Vagina (tissue), 2 donors: Measurements from ENCODE around the gene STK32B. TPM values are rescaled to one million over a fixed set of nuclear protein-coding genes. Genes with fewer than 3 reads are reported as not detected.
A peak's percentile ranks its signal among the peaks of the same experiment; 100 is the strongest.
"Not testable (repeated sequence)": the region's sequence is repeated elsewhere in the genome, so short reads cannot be mapped to it uniquely, and the experiment has no call there.

ENCODE experiments used
- DNase-seq, 2 donors: peaks; one replicate each; pipeline ENCODE4 v3.0.0-alpha.2; 2017; ENCODE audit errors: extremely low spot score in 2 of 2
- H3K27ac ChIP-seq: fragments of 200-600 bp; sonication (generic); one replicate; pipeline ENCODE4 v1.5.1; 2019
- H3K27me3 ChIP-seq: fragments of 200-600 bp; sonication (generic); one replicate; pipeline ENCODE4 v1.5.1; 2019
- H3K36me3 ChIP-seq, 2 donors: fragments of 200-600 bp; sonication (generic); one replicate each; pipeline ENCODE4 v1.5.1; 2017 to 2019
- H3K4me1 ChIP-seq: fragments of 200-600 bp; sonication (generic); one replicate; pipeline ENCODE4 v1.5.1; 2019
- H3K4me3 ChIP-seq, 2 donors: fragments of 200-600 bp; sonication (generic); 1 replicate in 1 of 2; 2 replicates in 1 of 2; pipeline ENCODE4 v1.5.1; 2016 to 2019
- H3K9me3 ChIP-seq: fragments of 200-600 bp; sonication (generic); one replicate; pipeline ENCODE4 v1.5.1; 2019
- CTCF ChIP-seq, 3 experiments: fragments of 450-650 bp in 2 of 3; fragments of 200-600 bp in 1 of 3; sonication (generic) in 1 of 3; IDR thresholded peaks; one replicate each; pipeline ENCODE4 v1.5.1; 2017 to 2019; ENCODE audit warnings: antibody characterized with exemption in 3 of 3, mild to moderate bottlenecking in 2 of 3, moderate library complexity in 2 of 3
- POLR2A ChIP-seq, 2 donors: fragments of 450-650 bp; IDR thresholded peaks; one replicate each; pipeline ENCODE4 v1.6.1; 2017; ENCODE audit warnings: antibody characterized with exemption in 2 of 2, mild to moderate bottlenecking in 2 of 2, moderate library complexity in 2 of 2
- POLR2AphosphoS5 ChIP-seq, 2 donors: sonication (generic); formaldehyde crosslinking; IDR thresholded peaks; one replicate each; pipeline ENCODE4 v1.9.0; 2017; ENCODE audit warnings: antibody characterized with exemption in 2 of 2, mild to moderate bottlenecking in 2 of 2, low read depth in 1 of 2; ENCODE audit not compliant: insufficient read depth in 1 of 2
- intact Hi-C: fragments of 100-400 bp; cut with DNase I; formaldehyde crosslinking; loops from one replicate; pipeline ENCODE4 v1.15.1; 2023
- total RNA-seq: library from RNA; depleted of rRNA; stranded (reverse); fragments of >200 nt; gene quantifications from one replicate; pipeline ENCODE4 v1.2.3, GENCODE V29; 2016

STK32B gene
- total RNA-seq, 1 donor from 2014 or later, result 6.4 TPM

- intact Hi-C loops, result no loop called here
- TF ChIP-seq POLR2A (IDR thresholded peaks at IDR 0.05), result no peak
- no peak for TF ChIP-seq CTCF (IDR thresholded peaks at IDR 0.05)
- no peak for TF ChIP-seq POLR2AphosphoS5 (IDR thresholded peaks at IDR 0.05; ENCODE audit: insufficient read depth in 1 of 2, low read depth in 1 of 2)
- Histone ChIP-seq H3K27me3 (no peaks in the 10 kb centered on the region), H3K9me3 (peaks cover 4% of the 10 kb centered on the region), H3K4me1 (no peaks in the 10 kb centered on the region), H3K36me3 (no peaks in the 10 kb centered on the region), H3K4me3 (no peak overlapping the region), H3K27ac (no peak overlapping the region)
- no peak for DNase-seq
These were observed 171.7 kb downstream of the STK32B start for GRCh38 chr4:5222951-5223350.

- TF ChIP-seq CTCF (IDR thresholded peaks at IDR 0.05), result no peak
- no peak for TF ChIP-seq POLR2A (IDR thresholded peaks at IDR 0.05)
- TF ChIP-seq POLR2AphosphoS5 (IDR thresholded peaks at IDR 0.05; ENCODE audit: insufficient read depth in 1 of 2, low read depth in 1 of 2), result no peak
- intact Hi-C loops, result no loop called here
These were observed 173.1 kb downstream of the STK32B start for GRCh38 chr4:5224340-5224739.

GRCh38 chr4:5232549-5232948, 181.3 kb downstream of the STK32B start:
- H3K27ac ChIP-seq, result no peak overlapping the region

More at GRCh38 chr4:5224340-5224739, 173.1 kb downstream of the STK32B start:
- Histone ChIP-seq H3K4me1 (no peaks in the 10 kb centered on the region), H3K4me3 (no peak overlapping the region), H3K27ac (no peak overlapping the region), H3K27me3 (no peaks in the 10 kb centered on the region), H3K36me3 (no peaks in the 10 kb centered on the region), H3K9me3 (peaks cover 4% of the 10 kb centered on the region)
- no peak for DNase-seq

GRCh38 chr4:5237086-5237660, 185.9 kb downstream of the STK32B start:
- Histone ChIP-seq H3K4me3 (no peak overlapping the region), H3K9me3 (no peaks in the 10 kb centered on the region), H3K27me3 (no peaks in the 10 kb centered on the region), H3K4me1 (no peaks in the 10 kb centered on the region), H3K27ac (peak overlapping the region; percentile 20), H3K36me3 (no peaks in the 10 kb centered on the region)
- TF ChIP-seq POLR2AphosphoS5 (IDR thresholded peaks at IDR 0.05; ENCODE audit: insufficient read depth in 1 of 2, low read depth in 1 of 2) (no peak), CTCF (IDR thresholded peaks at IDR 0.05) (no peak), POLR2A (IDR thresholded peaks at IDR 0.05) (no peak)
- intact Hi-C loops, result no loop called here
- no peak for DNase-seq

More at GRCh38 chr4:5232549-5232948, 181.3 kb downstream of the STK32B start:
- H3K4me3 ChIP-seq, result no peak overlapping the region
- H3K36me3 ChIP-seq, result no peaks in the 10 kb centered on the region
- intact Hi-C loops, result no loop called here
- H3K4me1 ChIP-seq, result no peaks in the 10 kb centered on the region
- H3K27me3 ChIP-seq, result no peaks in the 10 kb centered on the region
- no peaks in the 10 kb centered on the region for H3K9me3 ChIP-seq
- TF ChIP-seq CTCF (IDR thresholded peaks at IDR 0.05) (no peak), POLR2A (IDR thresholded peaks at IDR 0.05) (no peak), POLR2AphosphoS5 (IDR thresholded peaks at IDR 0.05; ENCODE audit: insufficient read depth in 1 of 2, low read depth in 1 of 2) (no peak)
- DNase-seq, result no peak

- H3K4me1 ChIP-seq, result no peaks in the 10 kb centered on the region
- intact Hi-C loops, result no loop called here
- DNase-seq, result no peak
- H3K9me3 ChIP-seq, result no peaks in the 10 kb centered on the region
- no peaks in the 10 kb centered on the region for H3K36me3 ChIP-seq
- H3K27me3 ChIP-seq, result no peaks in the 10 kb centered on the region
- H3K4me3 ChIP-seq, result no peak overlapping the region
- TF ChIP-seq POLR2AphosphoS5 (IDR thresholded peaks at IDR 0.05; ENCODE audit: insufficient read depth in 1 of 2, low read depth in 1 of 2) (no peak), POLR2A (IDR thresholded peaks at IDR 0.05) (no peak)
- H3K27ac ChIP-seq, result peak overlapping the region; percentile 20
These were observed 186.9 kb downstream of the STK32B start for GRCh38 chr4:5238173-5238572.

GRCh38 chr4:5247061-5247460, 195.8 kb downstream of the STK32B start:
- intact Hi-C loops, H3K27ac ChIP-seq, H3K9me3 ChIP-seq, DNase-seq, H3K36me3 ChIP-seq, H3K27me3 ChIP-seq, H3K4me3 ChIP-seq, H3K4me1 ChIP-seq: not testable (repeated sequence)
